ENCODE measurements around the gene TIGAR. TPM values are rescaled to one million over a fixed set of nuclear protein-coding genes. Genes with fewer than 3 reads are reported as not detected.

The TIGAR gene
- total RNA-seq, 1 experiment from 2014 or later, result 9.0 TPM

- H3K36me3 ChIP-seq (ENCODE audit: insufficient read depth, low read length), result no peaks in the 10 kb centered on the region
- peak; percentile 54 for DNase-seq
Measured at GRCh38 chr12:4383304-4383865, 62.4 kb downstream of the TIGAR start.

GRCh38 chr12:4386801-4387200, 65.8 kb downstream of the TIGAR start:
- Histone ChIP-seq H3K27me3 (ENCODE audit: low read length) (no peaks in the 10 kb centered on the region), H3K4me2 (ENCODE audit: low read depth, low read length, poor library complexity, severe bottlenecking) (no peak overlapping the region), H3K36me3 (ENCODE audit: insufficient read depth, low read length) (no peaks in the 10 kb centered on the region), H3K9me2 (replicated peaks; ENCODE audit: insufficient read depth, low read length) (no peaks in the 10 kb centered on the region), H3K79me2 (ENCODE audit: low read length) (no peaks in the 10 kb centered on the region), H3K9ac (ENCODE audit: low read length) (no peak overlapping the region), H3K4me3 (ENCODE audit: low read length) (no peak overlapping the region), H3K27ac (ENCODE audit: low read length) (no peak overlapping the region), H3K4me1 (ENCODE audit: low read length) (no peaks in the 10 kb centered on the region), H4K20me1 (ENCODE audit: insufficient read depth, low read depth, low read length) (no peaks in the 10 kb centered on the region), H3K9me3 (ENCODE audit: low read length) (no peaks in the 10 kb centered on the region), H2AFZ (ENCODE audit: low read length) (no peak overlapping the region)
- no peak for DNase-seq

More at GRCh38 chr12:4383304-4383865, 62.4 kb downstream of the TIGAR start:
- no peaks in the 10 kb centered on the region for H3K79me2 ChIP-seq (ENCODE audit: low read length)
- no peak overlapping the region for H3K27ac ChIP-seq (ENCODE audit: low read length)
- no peaks in the 10 kb centered on the region for H4K20me1 ChIP-seq (ENCODE audit: insufficient read depth, low read depth, low read length)
- no peaks in the 10 kb centered on the region for H3K27me3 ChIP-seq (ENCODE audit: low read length)
- H3K4me3 ChIP-seq (ENCODE audit: low read length), result no peak overlapping the region
- no peaks in the 10 kb centered on the region for H3K9me3 ChIP-seq (ENCODE audit: low read length)
- H3K4me2 ChIP-seq (ENCODE audit: low read depth, low read length, poor library complexity, severe bottlenecking), result no peak overlapping the region
- no peaks in the 10 kb centered on the region for H3K4me1 ChIP-seq (ENCODE audit: low read length)
- no peaks in the 10 kb centered on the region for H3K9me2 ChIP-seq (replicated peaks; ENCODE audit: insufficient read depth, low read length)
- H2AFZ ChIP-seq (ENCODE audit: low read length), result no peak overlapping the region
- H3K9ac ChIP-seq (ENCODE audit: low read length), result no peak overlapping the region

GRCh38 chr12:4387607-4388006, 66.6 kb downstream of the TIGAR start:
- Histone ChIP-seq H3K27ac (ENCODE audit: low read length) (no peak overlapping the region), H3K4me3 (ENCODE audit: low read length) (no peak overlapping the region), H3K36me3 (ENCODE audit: insufficient read depth, low read length) (no peaks in the 10 kb centered on the region), H3K27me3 (ENCODE audit: low read length) (no peaks in the 10 kb centered on the region), H3K9me3 (ENCODE audit: low read length) (no peaks in the 10 kb centered on the region), H3K9me2 (replicated peaks; ENCODE audit: insufficient read depth, low read length) (no peaks in the 10 kb centered on the region), H3K4me2 (ENCODE audit: low read depth, low read length, poor library complexity, severe bottlenecking) (no peak overlapping the region), H2AFZ (ENCODE audit: low read length) (no peak overlapping the region), H3K79me2 (ENCODE audit: low read length) (no peaks in the 10 kb centered on the region), H3K4me1 (ENCODE audit: low read length) (no peaks in the 10 kb centered on the region), H4K20me1 (ENCODE audit: insufficient read depth, low read depth, low read length) (no peaks in the 10 kb centered on the region), H3K9ac (ENCODE audit: low read length) (no peak overlapping the region)
- no peak for DNase-seq

- no peaks in the 10 kb centered on the region for H3K9me2 ChIP-seq (replicated peaks; ENCODE audit: insufficient read depth, low read length)
- H3K27ac ChIP-seq (ENCODE audit: low read length), result no peak overlapping the region
- H3K4me1 ChIP-seq (ENCODE audit: low read length), result no peaks in the 10 kb centered on the region
- no peak overlapping the region for H3K9ac ChIP-seq (ENCODE audit: low read length)
- H3K4me2 ChIP-seq (ENCODE audit: low read depth, low read length, poor library complexity, severe bottlenecking), result no peak overlapping the region
- H3K79me2 ChIP-seq (ENCODE audit: low read length), result no peaks in the 10 kb centered on the region
- no peaks in the 10 kb centered on the region for H3K9me3 ChIP-seq (ENCODE audit: low read length)
- H3K36me3 ChIP-seq (ENCODE audit: insufficient read depth, low read length), result no peaks in the 10 kb centered on the region
- DNase-seq, result no peak
- no peak overlapping the region for H3K4me3 ChIP-seq (ENCODE audit: low read length)
- H2AFZ ChIP-seq (ENCODE audit: low read length), result no peak overlapping the region
- H3K27me3 ChIP-seq (ENCODE audit: low read length), result no peaks in the 10 kb centered on the region
- H4K20me1 ChIP-seq (ENCODE audit: insufficient read depth, low read depth, low read length), result no peaks in the 10 kb centered on the region
Measured at GRCh38 chr12:4388032-4388431, 67.0 kb downstream of the TIGAR start.

GRCh38 chr12:4388662-4389061, 67.6 kb downstream of the TIGAR start:
- H3K9me2 ChIP-seq (replicated peaks; ENCODE audit: insufficient read depth, low read length), result no peaks in the 10 kb centered on the region
- H3K36me3 ChIP-seq (ENCODE audit: insufficient read depth, low read length), result no peaks in the 10 kb centered on the region
- H3K4me2 ChIP-seq (ENCODE audit: low read depth, low read length, poor library complexity, severe bottlenecking), result no peak overlapping the region
- no peak overlapping the region for H3K9ac ChIP-seq (ENCODE audit: low read length)
- H3K9me3 ChIP-seq (ENCODE audit: low read length), result no peaks in the 10 kb centered on the region
- no peak overlapping the region for H2AFZ ChIP-seq (ENCODE audit: low read length)
- no peaks in the 10 kb centered on the region for H3K27me3 ChIP-seq (ENCODE audit: low read length)
- DNase-seq, result no peak
- no peaks in the 10 kb centered on the region for H3K4me1 ChIP-seq (ENCODE audit: low read length)
- no peak overlapping the region for H3K4me3 ChIP-seq (ENCODE audit: low read length)
- H3K79me2 ChIP-seq (ENCODE audit: low read length), result no peaks in the 10 kb centered on the region
- no peaks in the 10 kb centered on the region for H4K20me1 ChIP-seq (ENCODE audit: insufficient read depth, low read depth, low read length)
- no peak overlapping the region for H3K27ac ChIP-seq (ENCODE audit: low read length)

- H3K27ac ChIP-seq (ENCODE audit: low read length), result no peak overlapping the region
- no peaks in the 10 kb centered on the region for H3K9me2 ChIP-seq (replicated peaks; ENCODE audit: insufficient read depth, low read length)
- H3K9ac ChIP-seq (ENCODE audit: low read length), result no peak overlapping the region
- H3K4me1 ChIP-seq (ENCODE audit: low read length), result no peaks in the 10 kb centered on the region
- no peak overlapping the region for H3K4me3 ChIP-seq (ENCODE audit: low read length)
- no peaks in the 10 kb centered on the region for H3K79me2 ChIP-seq (ENCODE audit: low read length)
- DNase-seq, result no peak
- no peaks in the 10 kb centered on the region for H3K9me3 ChIP-seq (ENCODE audit: low read length)
- no peak overlapping the region for H3K4me2 ChIP-seq (ENCODE audit: low read depth, low read length, poor library complexity, severe bottlenecking)
- no peak overlapping the region for H2AFZ ChIP-seq (ENCODE audit: low read length)
- no peaks in the 10 kb centered on the region for H3K27me3 ChIP-seq (ENCODE audit: low read length)
- H3K36me3 ChIP-seq (ENCODE audit: insufficient read depth, low read length), result no peaks in the 10 kb centered on the region
- H4K20me1 ChIP-seq (ENCODE audit: insufficient read depth, low read depth, low read length), result no peaks in the 10 kb centered on the region
Measured at GRCh38 chr12:4392223-4392742, 71.3 kb downstream of the TIGAR start.

GRCh38 chr12:4393211-4393610, 72.2 kb downstream of the TIGAR start:
- Histone ChIP-seq H3K27me3 (ENCODE audit: low read length) (no peaks in the 10 kb centered on the region), H3K79me2 (ENCODE audit: low read length) (no peaks in the 10 kb centered on the region), H3K36me3 (ENCODE audit: insufficient read depth, low read length) (no peaks in the 10 kb centered on the region), H3K4me2 (ENCODE audit: low read depth, low read length, poor library complexity, severe bottlenecking) (no peak overlapping the region), H4K20me1 (ENCODE audit: insufficient read depth, low read depth, low read length) (no peaks in the 10 kb centered on the region), H3K9me2 (replicated peaks; ENCODE audit: insufficient read depth, low read length) (no peaks in the 10 kb centered on the region), H3K4me3 (ENCODE audit: low read length) (no peak overlapping the region), H3K27ac (ENCODE audit: low read length) (no peak overlapping the region), H3K9ac (ENCODE audit: low read length) (no peak overlapping the region), H3K9me3 (ENCODE audit: low read length) (no peaks in the 10 kb centered on the region), H2AFZ (ENCODE audit: low read length) (no peak overlapping the region), H3K4me1 (ENCODE audit: low read length) (no peaks in the 10 kb centered on the region)
- no peak for DNase-seq

- Histone ChIP-seq H3K4me2 (ENCODE audit: low read depth, low read length, poor library complexity, severe bottlenecking) (no peak overlapping the region), H3K36me3 (ENCODE audit: insufficient read depth, low read length) (no peaks in the 10 kb centered on the region), H3K79me2 (ENCODE audit: low read length) (no peaks in the 10 kb centered on the region), H3K9me2 (replicated peaks; ENCODE audit: insufficient read depth, low read length) (no peaks in the 10 kb centered on the region), H3K4me3 (ENCODE audit: low read length) (no peak overlapping the region), H3K4me1 (ENCODE audit: low read length) (no peaks in the 10 kb centered on the region), H2AFZ (ENCODE audit: low read length) (no peak overlapping the region), H3K9me3 (ENCODE audit: low read length) (no peaks in the 10 kb centered on the region), H4K20me1 (ENCODE audit: insufficient read depth, low read depth, low read length) (no peaks in the 10 kb centered on the region), H3K27ac (ENCODE audit: low read length) (no peak overlapping the region), H3K27me3 (ENCODE audit: low read length) (no peaks in the 10 kb centered on the region), H3K9ac (ENCODE audit: low read length) (no peak overlapping the region)
- DNase-seq, result no peak
Measured at GRCh38 chr12:4395818-4396217, 74.8 kb downstream of the TIGAR start.
